Measurements from ENCODE around the gene ASPM.

- TF ChIP-seq ZNF8 (CRISPR knock-in tag; IDR thresholded peaks at IDR 0.05) (no peak), CSDC2 (CRISPR knock-in tag; IDR thresholded peaks at IDR 0.05) (no peak), ZFP3 (CRISPR knock-in tag; IDR thresholded peaks at IDR 0.05) (no peak)
Measured at GRCh38 chr1:197182716-197183115, 36.2 kb upstream of the ASPM start.

All from SK-N-SH treated with all-trans-retinoic acid at 6 μM for 48 hours (cell line).